ENCODE data around the gene SH3PXD2A.

Gene SH3PXD2A

DNA sequence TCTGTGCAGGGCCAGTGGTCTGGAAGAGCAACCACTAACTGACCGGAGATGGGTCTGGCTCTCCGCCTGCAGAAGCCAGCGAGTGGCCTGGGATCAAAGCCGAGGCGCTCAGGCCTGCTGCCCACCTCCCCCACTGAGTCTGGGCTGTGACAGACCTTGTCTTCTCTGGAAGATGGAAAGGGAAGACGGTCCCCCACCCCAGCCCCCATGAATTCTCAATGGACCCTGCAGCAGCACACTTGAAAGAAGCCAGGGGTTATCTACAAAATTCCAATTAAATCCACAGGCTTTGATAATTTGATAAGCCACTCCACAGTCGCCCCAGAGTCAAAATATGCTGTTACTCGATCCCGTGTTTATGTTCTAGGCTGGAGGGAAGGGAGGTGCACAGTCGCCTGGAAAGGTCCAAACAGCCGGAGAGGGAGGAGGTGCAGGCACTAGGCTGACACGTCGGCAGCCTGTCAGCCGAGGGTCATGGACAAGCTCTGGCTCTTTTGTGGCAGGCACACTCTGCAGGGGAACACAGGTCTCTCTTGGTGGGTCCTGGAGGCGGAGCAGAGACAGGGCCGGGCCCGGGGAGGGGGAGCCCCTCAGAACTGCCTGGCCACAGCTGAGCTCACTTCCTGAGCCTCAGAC lies 134.9 kb downstream of the SH3PXD2A start:
- WGBS (ENCODE audit: insufficient coverage), result 93% methylated on average over 15 of the region's 17 CpGs
- no peak for DNase-seq
- Histone ChIP-seq H3K36me3 (ENCODE audit: control insufficient read depth in 4 of 4, insufficient read depth in 4 of 4, low read length in 3 of 4) (no peaks in the 10 kb centered on the region), H3K27me3 (replicated peaks in 2 of 5; ENCODE audit: control insufficient read depth in 4 of 5, insufficient read depth in 5 of 5, low read length in 4 of 5) (no peaks in the 10 kb centered on the region), H3K4me1 (ENCODE audit: control extremely low read depth in 1 of 4, control insufficient read depth in 4 of 4, insufficient read depth in 4 of 4, low read length in 3 of 4) (no peaks in the 10 kb centered on the region), H3K4me3 (ENCODE audit: control insufficient read depth in 1 of 7, extremely low read depth in 1 of 7, insufficient read depth in 4 of 7, low read depth in 2 of 7, low read length in 6 of 7) (no peak overlapping the region), H3K27ac (ENCODE audit: insufficient read depth in 1 of 2, low read depth in 1 of 2, low read length in 2 of 2, poor library complexity in 1 of 2, severe bottlenecking in 2 of 2) (no peak overlapping the region), H3K9me3 (ENCODE audit: control extremely low read depth in 1 of 5, control insufficient read depth in 4 of 5, insufficient read depth in 2 of 5, low read depth in 1 of 5, low read length in 4 of 5) (no peaks in the 10 kb centered on the region)
- POLR2A ChIA-PET, result no interaction called here
- CTCF ChIA-PET, result interaction anchor here (1.1 to 2.0 kb wide), 3 partner anchors 9 to 134 kb away, joined by 3 to 5 read pairs (median 5); partner anchors contain the start of gene SH3PXD2A

DNA sequence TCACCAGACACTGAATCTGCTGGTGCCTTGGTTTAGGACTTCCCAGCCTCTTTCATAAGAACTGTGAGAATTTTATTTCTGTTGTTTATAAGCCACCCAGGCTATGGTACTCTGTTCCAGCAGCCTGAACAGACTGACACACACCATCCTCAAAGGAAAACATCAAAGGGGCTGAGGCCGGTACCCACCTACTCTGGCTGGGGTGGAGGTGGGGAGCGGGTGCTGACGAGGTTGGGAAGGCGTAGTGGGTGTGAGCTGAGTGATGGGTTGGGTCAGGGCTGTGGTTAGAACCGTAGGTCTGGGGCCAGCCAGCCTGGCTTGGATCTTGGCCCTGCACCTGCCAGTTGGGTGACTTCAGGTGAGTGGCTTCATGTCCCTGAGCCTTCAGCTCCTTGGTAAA lies 136.3 kb downstream of the SH3PXD2A start:
- no peaks in the 10 kb centered on the region for H3K9me3 ChIP-seq (ENCODE audit: control extremely low read depth in 1 of 5, control insufficient read depth in 4 of 5, insufficient read depth in 2 of 5, low read depth in 1 of 5, low read length in 4 of 5)
- DNase-seq, result no peak
- H3K36me3 ChIP-seq (ENCODE audit: control insufficient read depth in 4 of 4, insufficient read depth in 4 of 4, low read length in 3 of 4), result no peaks in the 10 kb centered on the region
- POLR2A ChIA-PET, result no interaction called here
- no peak overlapping the region for H3K27ac ChIP-seq (ENCODE audit: insufficient read depth in 1 of 2, low read depth in 1 of 2, low read length in 2 of 2, poor library complexity in 1 of 2, severe bottlenecking in 2 of 2)
- no peaks in the 10 kb centered on the region for H3K4me1 ChIP-seq (ENCODE audit: control extremely low read depth in 1 of 4, control insufficient read depth in 4 of 4, insufficient read depth in 4 of 4, low read length in 3 of 4)
- no peak overlapping the region for H3K4me3 ChIP-seq (ENCODE audit: control insufficient read depth in 1 of 7, extremely low read depth in 1 of 7, insufficient read depth in 4 of 7, low read depth in 2 of 7, low read length in 6 of 7)
- no peaks in the 10 kb centered on the region for H3K27me3 ChIP-seq (replicated peaks in 2 of 5; ENCODE audit: control insufficient read depth in 4 of 5, insufficient read depth in 5 of 5, low read length in 4 of 5)
- CTCF ChIA-PET, result interaction anchor here (0.7 to 2.0 kb wide), 3 partner anchors 34 to 139 kb away, joined by 3 to 7 read pairs (median 5); no protein-coding TSS in a partner anchor
- WGBS (ENCODE audit: insufficient coverage), result 92% methylated on average over 3 of the region's 5 CpGs

- no peaks in the 10 kb centered on the region for H3K9me3 ChIP-seq (ENCODE audit: control extremely low read depth in 1 of 5, control insufficient read depth in 4 of 5, insufficient read depth in 2 of 5, low read depth in 1 of 5, low read length in 4 of 5)
- 100% methylated on average over 1 of the region's 4 CpGs for WGBS (ENCODE audit: insufficient coverage)
- ChIA-PET CTCF (interaction anchor here (1.2 to 2.1 kb wide), 3 partner anchors 129 to 166 kb away, joined by 4 to 6 read pairs (median 4); no protein-coding TSS in a partner anchor), POLR2A (no interaction called here)
- H3K4me3 ChIP-seq (ENCODE audit: control insufficient read depth in 1 of 7, extremely low read depth in 1 of 7, insufficient read depth in 4 of 7, low read depth in 2 of 7, low read length in 6 of 7), result no peak overlapping the region
- H3K36me3 ChIP-seq (ENCODE audit: control insufficient read depth in 4 of 4, insufficient read depth in 4 of 4, low read length in 3 of 4), result no peaks in the 10 kb centered on the region
- no peak overlapping the region for H3K27ac ChIP-seq (ENCODE audit: insufficient read depth in 1 of 2, low read depth in 1 of 2, low read length in 2 of 2, poor library complexity in 1 of 2, severe bottlenecking in 2 of 2)
- no peak for DNase-seq
- H3K27me3 ChIP-seq (replicated peaks in 2 of 5; ENCODE audit: control insufficient read depth in 4 of 5, insufficient read depth in 5 of 5, low read length in 4 of 5), result no peaks in the 10 kb centered on the region
- no peaks in the 10 kb centered on the region for H3K4me1 ChIP-seq (ENCODE audit: control extremely low read depth in 1 of 4, control insufficient read depth in 4 of 4, insufficient read depth in 4 of 4, low read length in 3 of 4)
These were observed 137.1 kb downstream of the SH3PXD2A start for GRCh38 chr10:103718247-103718620.

DNA sequence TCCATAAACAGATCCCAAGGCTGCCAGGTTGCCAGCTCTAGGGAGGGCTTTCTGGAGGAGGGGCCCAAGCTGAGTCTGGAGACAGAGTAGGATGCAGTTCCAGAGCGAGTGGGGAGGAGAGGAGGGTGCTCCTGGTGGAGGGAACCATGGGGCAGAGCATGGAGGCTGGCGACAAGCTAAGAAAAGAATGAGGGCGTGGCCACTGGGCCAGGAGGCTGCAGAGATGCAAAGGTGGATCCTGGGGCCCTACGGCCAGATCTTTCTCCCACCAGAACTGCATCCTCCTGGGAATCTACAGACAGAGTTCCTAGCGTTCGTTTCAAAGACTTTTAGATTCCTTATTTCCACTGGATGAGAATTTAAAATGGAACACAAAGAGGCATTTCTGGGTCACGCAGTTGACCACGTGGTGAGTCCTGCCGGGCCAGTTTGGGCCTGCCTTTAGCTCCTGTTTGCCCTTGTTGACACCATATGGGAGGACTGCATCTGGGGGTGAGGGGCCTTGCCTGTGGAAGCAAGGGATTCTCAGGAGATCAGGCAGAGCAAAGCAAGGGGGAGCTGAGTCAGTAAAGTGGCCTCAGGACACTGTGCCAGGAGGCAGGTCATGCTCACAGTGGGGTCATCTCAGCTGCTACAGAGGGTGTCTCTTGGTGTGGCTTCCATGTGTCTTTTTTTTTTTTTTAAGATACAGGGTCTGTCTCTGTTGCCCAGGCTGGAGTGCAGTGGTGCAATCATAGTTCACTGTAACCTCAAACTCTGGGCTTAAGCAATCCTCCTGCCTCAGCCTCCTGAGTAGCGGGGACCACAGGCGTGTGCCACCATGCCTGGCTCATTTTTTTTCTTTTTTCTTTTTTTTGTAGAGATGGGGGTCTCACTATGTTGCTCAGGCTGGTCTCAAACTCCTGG lies 137.8 kb downstream of the SH3PXD2A start:
- Histone ChIP-seq H3K4me3 (ENCODE audit: control insufficient read depth in 1 of 7, extremely low read depth in 1 of 7, insufficient read depth in 4 of 7, low read depth in 2 of 7, low read length in 6 of 7) (no peak overlapping the region), H3K27me3 (replicated peaks in 2 of 5; ENCODE audit: control insufficient read depth in 4 of 5, insufficient read depth in 5 of 5, low read length in 4 of 5) (no peaks in the 10 kb centered on the region), H3K4me1 (ENCODE audit: control extremely low read depth in 1 of 4, control insufficient read depth in 4 of 4, insufficient read depth in 4 of 4, low read length in 3 of 4) (no peaks in the 10 kb centered on the region), H3K36me3 (ENCODE audit: control insufficient read depth in 4 of 4, insufficient read depth in 4 of 4, low read length in 3 of 4) (no peaks in the 10 kb centered on the region), H3K27ac (ENCODE audit: insufficient read depth in 1 of 2, low read depth in 1 of 2, low read length in 2 of 2, poor library complexity in 1 of 2, severe bottlenecking in 2 of 2) (no peak overlapping the region), H3K9me3 (ENCODE audit: control extremely low read depth in 1 of 5, control insufficient read depth in 4 of 5, insufficient read depth in 2 of 5, low read depth in 1 of 5, low read length in 4 of 5) (no peaks in the 10 kb centered on the region)
- POLR2A ChIA-PET, result no interaction called here
- CTCF ChIA-PET, result interaction anchor here (1.0 to 5.7 kb wide), 6 partner anchors 16 to 167 kb away, joined by 3 to 20 read pairs (median 4); no protein-coding TSS in a partner anchor
- WGBS (ENCODE audit: insufficient coverage), result 97% methylated on average over 11 of the region's 11 CpGs
- no peak for DNase-seq

DNA sequence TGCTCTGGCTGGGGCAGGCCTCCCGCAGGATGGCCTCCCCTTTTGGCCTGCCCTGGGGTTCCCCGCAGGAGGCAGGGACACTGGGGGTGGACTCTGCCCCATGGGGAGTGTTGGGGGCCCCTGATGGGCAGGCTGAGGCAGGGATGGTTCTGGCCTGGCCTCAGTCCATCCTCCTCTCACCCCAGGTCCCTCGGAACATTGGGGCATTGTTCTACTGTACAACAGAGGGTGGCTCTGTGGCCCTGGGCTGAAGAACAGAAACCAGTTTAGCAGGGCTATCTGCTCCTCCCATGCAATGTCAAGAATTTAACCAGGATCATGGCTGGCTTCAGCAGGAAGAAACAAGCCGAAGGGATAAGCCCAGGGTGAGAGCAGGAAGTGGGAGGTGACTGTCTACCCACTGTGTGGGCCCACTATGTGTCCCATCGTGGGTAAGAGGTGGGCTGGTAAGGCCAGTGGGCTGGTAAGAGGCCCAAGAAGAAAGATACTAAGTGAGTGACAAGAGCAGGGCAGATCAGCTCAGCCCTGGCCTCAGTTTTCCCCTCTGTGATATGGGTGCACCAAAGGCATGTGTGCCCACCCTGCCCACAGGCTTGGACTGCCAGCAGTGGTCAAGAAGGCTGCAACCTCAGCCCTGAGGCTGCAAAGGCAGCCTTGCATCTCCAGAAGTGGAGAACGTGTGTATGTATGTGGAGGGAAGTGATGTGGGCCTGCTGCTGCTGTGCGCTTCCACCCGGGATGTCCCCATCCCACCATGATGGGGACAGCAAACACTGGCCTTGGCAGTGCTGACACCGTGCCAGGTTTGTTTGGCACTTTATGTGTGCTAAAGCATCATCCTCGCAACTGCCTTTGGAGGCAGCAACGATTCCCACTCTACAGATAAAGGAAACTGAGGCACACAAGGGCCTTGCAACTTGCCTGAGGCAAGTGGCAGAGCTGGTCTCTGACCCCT lies 138.9 kb downstream of the SH3PXD2A start:
- DNase-seq, result no peak
- ChIA-PET POLR2A (no interaction called here), CTCF (interaction anchor here (0.7 to 5.7 kb wide), 6 partner anchors 17 to 168 kb away, joined by 3 to 20 read pairs (median 4); no protein-coding TSS in a partner anchor)
- Histone ChIP-seq H3K9me3 (ENCODE audit: control extremely low read depth in 1 of 5, control insufficient read depth in 4 of 5, insufficient read depth in 2 of 5, low read depth in 1 of 5, low read length in 4 of 5) (no peaks in the 10 kb centered on the region), H3K27me3 (replicated peaks in 2 of 5; ENCODE audit: control insufficient read depth in 4 of 5, insufficient read depth in 5 of 5, low read length in 4 of 5) (no peaks in the 10 kb centered on the region), H3K36me3 (ENCODE audit: control insufficient read depth in 4 of 4, insufficient read depth in 4 of 4, low read length in 3 of 4) (no peaks in the 10 kb centered on the region), H3K4me3 (ENCODE audit: control insufficient read depth in 1 of 7, extremely low read depth in 1 of 7, insufficient read depth in 4 of 7, low read depth in 2 of 7, low read length in 6 of 7) (no peak overlapping the region), H3K4me1 (ENCODE audit: control extremely low read depth in 1 of 4, control insufficient read depth in 4 of 4, insufficient read depth in 4 of 4, low read length in 3 of 4) (no peaks in the 10 kb centered on the region), H3K27ac (ENCODE audit: insufficient read depth in 1 of 2, low read depth in 1 of 2, low read length in 2 of 2, poor library complexity in 1 of 2, severe bottlenecking in 2 of 2) (no peak overlapping the region)
- WGBS (ENCODE audit: insufficient coverage), result 90% methylated on average over 11 of the region's 11 CpGs

- Histone ChIP-seq H3K36me3 (ENCODE audit: control insufficient read depth in 4 of 4, insufficient read depth in 4 of 4, low read length in 3 of 4) (no peaks in the 10 kb centered on the region), H3K27ac (ENCODE audit: insufficient read depth in 1 of 2, low read depth in 1 of 2, low read length in 2 of 2, poor library complexity in 1 of 2, severe bottlenecking in 2 of 2) (no peak overlapping the region), H3K9me3 (ENCODE audit: control extremely low read depth in 1 of 5, control insufficient read depth in 4 of 5, insufficient read depth in 2 of 5, low read depth in 1 of 5, low read length in 4 of 5) (no peaks in the 10 kb centered on the region), H3K4me3 (ENCODE audit: control insufficient read depth in 1 of 7, extremely low read depth in 1 of 7, insufficient read depth in 4 of 7, low read depth in 2 of 7, low read length in 6 of 7) (no peak overlapping the region), H3K4me1 (ENCODE audit: control extremely low read depth in 1 of 4, control insufficient read depth in 4 of 4, insufficient read depth in 4 of 4, low read length in 3 of 4) (no peaks in the 10 kb centered on the region), H3K27me3 (replicated peaks in 2 of 5; ENCODE audit: control insufficient read depth in 4 of 5, insufficient read depth in 5 of 5, low read length in 4 of 5) (no peaks in the 10 kb centered on the region)
- WGBS (ENCODE audit: insufficient coverage), result 99% methylated on average over 7 of the region's 8 CpGs
- DNase-seq, result no peak
- ChIA-PET POLR2A (no interaction called here), CTCF (interaction anchor here (0.7 to 6.8 kb wide), 8 partner anchors 14 to 171 kb away, joined by 3 to 75 read pairs (median 37); partner anchors contain the start of gene SH3PXD2A)
These were observed 139.9 kb downstream of the SH3PXD2A start for GRCh38 chr10:103715430-103715829.

Data from common myeloid progenitor, CD34-positive (primary cell).